GM19025 (cell line): ENCODE results near the gene ZDHHC14.

Source experiments
- ATAC-seq: cut with Tn5 transposase; IDR thresholded peaks from one replicate; pipeline ENCODE4 v1.9.1; 2021; ENCODE audit warnings: mild to moderate bottlenecking, low read depth, moderate library complexity; ENCODE audit not compliant: unreplicated experiment

The ZDHHC14 gene

GRCh38 chr6:157721830-157722229 lies 340.8 kb downstream of the ZDHHC14 start:
- ATAC-seq, result no peak

GRCh38 chr6:157723376-157723775 lies 342.4 kb downstream of the ZDHHC14 start:
- ATAC-seq, result no peak

DNA sequence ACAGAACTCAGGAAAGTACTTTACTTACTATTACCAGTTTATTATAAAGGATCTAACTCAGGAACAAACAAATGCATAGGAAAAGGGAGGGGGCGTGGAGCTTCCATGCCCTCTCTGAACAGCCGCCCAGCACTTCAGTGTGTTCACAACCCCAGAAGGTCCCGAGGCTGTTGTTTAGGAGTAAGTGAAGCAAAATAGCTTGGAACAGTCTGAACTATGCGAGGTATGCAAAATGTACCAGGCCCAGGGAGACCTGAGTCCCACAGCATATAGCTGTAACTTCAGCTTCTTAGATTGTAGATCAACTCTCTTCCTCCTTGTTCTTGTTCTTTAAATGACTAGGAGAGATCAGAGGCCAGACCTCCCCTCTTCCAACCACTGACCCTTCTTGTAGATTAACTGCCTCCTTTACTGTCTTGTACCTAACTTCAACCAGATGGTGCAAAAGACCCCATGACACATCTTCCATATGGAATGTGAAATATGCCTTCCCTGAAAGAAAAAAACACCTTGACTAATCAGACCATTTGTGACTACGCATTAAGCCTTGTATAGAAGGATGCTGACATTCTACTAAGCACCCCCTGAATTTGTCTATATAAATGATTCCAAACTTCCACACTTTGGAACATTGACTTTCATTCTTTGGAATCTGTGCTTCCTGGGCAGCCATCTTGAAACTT lies 343.3 kb downstream of the ZDHHC14 start:
- ATAC-seq, result no peak

- ATAC-seq, result no peak
Measured at GRCh38 chr6:157724960-157725741, 344.2 kb downstream of the ZDHHC14 start.

- ATAC-seq, result no peak
Measured at GRCh38 chr6:157725836-157726235, 344.8 kb downstream of the ZDHHC14 start.

GRCh38 chr6:157726892-157727628 lies 346.1 kb downstream of the ZDHHC14 start:
- ATAC-seq, result no peak
